DOHH2 (cell line): Measurements from ENCODE around the gene SEMA6A.

Source experiments
- H3F3A ChIP-seq: fragments of 200-600 bp; sonication (generic), shearing (Covaris generic); 2 replicates; pipeline ENCODE4 v1.6.0; 2016; ENCODE audit warnings: antibody characterized with exemption, mild to moderate bottlenecking; ENCODE audit not compliant: control insufficient read depth, insufficient read depth
- H3K27ac ChIP-seq: fragments of 200-600 bp; sonication (generic); 2 replicates; pipeline ENCODE4 v1.5.1; 2014; ENCODE audit warnings: low read depth, mild to moderate bottlenecking, low read length, moderate library complexity
- H3K27me3 ChIP-seq: fragments of 200-600 bp; sonication (generic); 2 replicates; pipeline ENCODE4 v1.6.1; 2014; ENCODE audit warnings: mild to moderate bottlenecking, low read length, mixed read lengths; ENCODE audit not compliant: control insufficient read depth
- H3K36me3 ChIP-seq: fragments of 200-600 bp; sonication (generic); 2 replicates; pipeline ENCODE4 v1.6.1; 2014; ENCODE audit warnings: mild to moderate bottlenecking, low read length, moderate library complexity, mixed read lengths; ENCODE audit not compliant: control insufficient read depth
- H3K4me1 ChIP-seq: fragments of 200-600 bp; sonication (generic); 2 replicates; pipeline ENCODE4 v1.6.1; 2014; ENCODE audit warnings: mild to moderate bottlenecking, low read length, mixed read lengths; ENCODE audit not compliant: control insufficient read depth
- H3K4me2 ChIP-seq: fragments of 200-600 bp; sonication (generic); 2 replicates; pipeline ENCODE4 v1.6.0; 2014; ENCODE audit warnings: mild to moderate bottlenecking, low read length, moderate library complexity
- H3K4me3 ChIP-seq: fragments of 200-600 bp; sonication (generic); 2 replicates; pipeline ENCODE4 v1.5.1; 2014; ENCODE audit warnings: mild to moderate bottlenecking, low read length, mixed read lengths
- H3K79me2 ChIP-seq: fragments of 200-600 bp; sonication (generic); 2 replicates; pipeline ENCODE4 v1.6.1; 2014; ENCODE audit warnings: mild to moderate bottlenecking, low read length, mixed read lengths; ENCODE audit not compliant: control insufficient read depth
- H3K9me2 ChIP-seq: fragments of 200-600 bp; sonication (generic); replicated peaks from 2 replicates; pipeline ENCODE4 v1.6.1; 2014; ENCODE audit warnings: mild to moderate bottlenecking, low read length, mixed read lengths; ENCODE audit not compliant: control insufficient read depth
- H3K9me3 ChIP-seq: fragments of 200-600 bp; sonication (generic); 2 replicates; pipeline ENCODE4 v1.6.1; 2014; ENCODE audit warnings: antibody characterized with exemption, low read length, mixed read lengths; ENCODE audit not compliant: control insufficient read depth, insufficient read depth
- H4K20me1 ChIP-seq: fragments of 200-600 bp; sonication (generic); 2 replicates; pipeline ENCODE4 v1.6.0; 2014; ENCODE audit warnings: low read depth, mild to moderate bottlenecking, antibody characterized with exemption, low read length, moderate library complexity; ENCODE audit not compliant: control insufficient read depth, insufficient read depth
- EZH2phosphoT487 ChIP-seq: fragments of 200-600 bp; sonication (generic); IDR thresholded peaks from 2 replicates; pipeline ENCODE4 v1.6.1; 2017; ENCODE audit warnings: borderline replicate concordance, mild to moderate bottlenecking, antibody characterized with exemption, low read length, moderate library complexity, mixed read lengths
- TF ChIP-seq, protein P1 (sequence below): fragments of 200-600 bp; sonication (generic); IDR thresholded peaks from one replicate; pipeline ENCODE4 v1.5.1; 2014; ENCODE audit warnings: antibody characterized with exemption, mild to moderate bottlenecking, low read depth, low read length; ENCODE audit not compliant: poor library complexity, severe bottlenecking

SEMA6A gene

DNA sequence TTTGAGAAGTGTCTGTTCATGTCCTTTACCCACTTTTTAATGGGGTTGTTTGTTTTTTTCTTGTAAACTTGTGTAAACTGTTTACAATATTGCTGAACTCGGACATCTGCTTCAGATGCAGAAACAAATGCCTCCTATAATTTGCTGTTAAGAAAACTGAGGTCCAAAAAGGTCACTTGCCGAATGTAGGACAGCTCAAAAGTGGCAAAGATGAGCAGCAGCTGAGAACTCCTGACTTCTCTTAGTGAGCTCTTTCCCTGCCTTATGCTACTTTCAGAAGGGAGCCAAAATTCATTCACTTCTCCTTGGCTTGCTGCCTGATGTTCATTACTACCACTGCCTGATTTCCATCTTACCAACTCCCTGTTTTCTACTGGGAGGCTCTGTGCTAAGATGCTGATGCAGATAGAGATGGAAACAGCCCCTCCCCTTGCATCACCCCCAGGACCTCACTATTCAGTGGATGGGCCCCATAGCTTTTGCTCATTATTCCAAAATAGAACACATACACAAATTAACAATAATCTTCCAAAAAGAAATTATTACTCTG lies 60.1 kb downstream of the SEMA6A start:
- H3K9me2 ChIP-seq: no peaks in the 10 kb centered on the region
- no peak overlapping the region for H3K4me3 ChIP-seq
- no peaks in the 10 kb centered on the region for H3K9me3 ChIP-seq
- no peaks in the 10 kb centered on the region for H4K20me1 ChIP-seq
- H3K4me2 ChIP-seq: no peak overlapping the region
- H3K4me1 ChIP-seq: no peaks in the 10 kb centered on the region
- no peak for TF ChIP-seq EZH2phosphoT487
- TF ChIP-seq, protein P1, sequence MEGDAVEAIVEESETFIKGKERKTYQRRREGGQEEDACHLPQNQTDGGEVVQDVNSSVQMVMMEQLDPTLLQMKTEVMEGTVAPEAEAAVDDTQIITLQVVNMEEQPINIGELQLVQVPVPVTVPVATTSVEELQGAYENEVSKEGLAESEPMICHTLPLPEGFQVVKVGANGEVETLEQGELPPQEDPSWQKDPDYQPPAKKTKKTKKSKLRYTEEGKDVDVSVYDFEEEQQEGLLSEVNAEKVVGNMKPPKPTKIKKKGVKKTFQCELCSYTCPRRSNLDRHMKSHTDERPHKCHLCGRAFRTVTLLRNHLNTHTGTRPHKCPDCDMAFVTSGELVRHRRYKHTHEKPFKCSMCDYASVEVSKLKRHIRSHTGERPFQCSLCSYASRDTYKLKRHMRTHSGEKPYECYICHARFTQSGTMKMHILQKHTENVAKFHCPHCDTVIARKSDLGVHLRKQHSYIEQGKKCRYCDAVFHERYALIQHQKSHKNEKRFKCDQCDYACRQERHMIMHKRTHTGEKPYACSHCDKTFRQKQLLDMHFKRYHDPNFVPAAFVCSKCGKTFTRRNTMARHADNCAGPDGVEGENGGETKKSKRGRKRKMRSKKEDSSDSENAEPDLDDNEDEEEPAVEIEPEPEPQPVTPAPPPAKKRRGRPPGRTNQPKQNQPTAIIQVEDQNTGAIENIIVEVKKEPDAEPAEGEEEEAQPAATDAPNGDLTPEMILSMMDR: no peak
- H3F3A ChIP-seq: no peaks in the 10 kb centered on the region
- H3K27me3 ChIP-seq: no peaks in the 10 kb centered on the region
- no peak overlapping the region for H3K27ac ChIP-seq
- no peaks in the 10 kb centered on the region for H3K79me2 ChIP-seq
- no peaks in the 10 kb centered on the region for H3K36me3 ChIP-seq

DNA sequence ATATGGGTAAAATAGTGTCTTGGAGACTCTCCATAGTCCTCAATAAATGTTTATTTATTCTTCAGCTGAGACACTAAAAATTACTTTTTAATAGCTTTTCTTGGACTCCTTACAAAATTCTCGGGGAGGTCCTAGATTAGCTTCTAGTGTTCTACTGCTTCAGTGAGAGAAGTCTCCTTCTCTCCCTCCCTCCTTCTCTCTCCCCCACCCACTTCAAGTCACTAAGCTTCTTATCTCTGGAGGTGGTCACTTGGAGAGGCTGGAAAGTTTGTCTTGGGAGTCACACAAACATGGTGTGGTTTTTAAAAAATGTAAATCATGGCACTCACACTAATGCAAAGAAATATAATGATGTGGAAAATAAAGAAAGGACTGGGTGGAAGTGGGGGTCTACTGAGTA lies 64.1 kb downstream of the SEMA6A start:
- no peaks in the 10 kb centered on the region for H4K20me1 ChIP-seq

DNA sequence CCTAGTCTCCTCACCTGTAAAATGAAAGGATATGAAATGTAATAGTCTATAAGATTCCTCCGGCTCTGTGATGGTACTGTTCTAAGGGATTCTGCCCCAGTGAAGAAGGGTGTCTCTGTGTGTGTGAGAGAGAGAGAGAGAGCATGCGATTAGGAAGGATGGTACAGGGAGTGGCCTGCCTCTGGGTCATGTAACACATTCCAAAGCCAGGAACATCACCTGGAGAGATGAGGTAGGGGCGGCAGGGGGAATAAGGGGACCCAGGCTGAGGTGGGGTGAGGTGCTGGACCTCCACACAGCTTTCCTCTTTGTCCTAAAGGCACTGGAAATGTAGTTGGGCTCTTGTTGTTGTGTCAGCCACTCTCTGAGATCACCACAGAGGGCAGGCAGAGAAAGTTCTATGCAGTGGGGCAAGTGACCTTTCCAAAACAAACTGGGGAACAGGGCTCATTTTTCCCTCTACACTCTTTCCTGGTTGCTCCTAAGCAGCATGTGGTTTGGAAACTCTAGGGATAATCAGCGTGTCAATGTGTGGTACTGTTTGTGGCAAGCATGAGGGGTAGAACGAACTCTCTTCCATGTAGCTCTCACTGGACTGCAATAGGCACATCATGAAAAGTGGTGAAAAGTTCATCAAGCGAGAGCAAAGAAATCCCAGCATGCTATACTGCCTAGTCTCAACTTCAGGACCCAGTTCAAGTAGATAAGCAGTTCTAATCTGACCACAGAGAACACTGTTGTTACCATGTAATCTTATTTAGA lies 65.0 kb downstream of the SEMA6A start:
- H3K79me2 ChIP-seq: no peaks in the 10 kb centered on the region
- no peaks in the 10 kb centered on the region for H3K9me3 ChIP-seq
- no peaks in the 10 kb centered on the region for H3F3A ChIP-seq
- no peak overlapping the region for H3K27ac ChIP-seq
- no peaks in the 10 kb centered on the region for H3K36me3 ChIP-seq
- H4K20me1 ChIP-seq: no peaks in the 10 kb centered on the region
- H3K9me2 ChIP-seq: no peaks in the 10 kb centered on the region
- no peaks in the 10 kb centered on the region for H3K27me3 ChIP-seq
- TF ChIP-seq, protein P1: no peak
- no peak for TF ChIP-seq EZH2phosphoT487
- no peak overlapping the region for H3K4me3 ChIP-seq
- no peaks in the 10 kb centered on the region for H3K4me1 ChIP-seq
- no peak overlapping the region for H3K4me2 ChIP-seq

More for the DNA sequence above, 64.1 kb downstream of the SEMA6A start:
- Histone ChIP-seq H3K27ac (no peak overlapping the region), H3K4me3 (no peak overlapping the region), H3K36me3 (no peaks in the 10 kb centered on the region), H3K4me1 (no peaks in the 10 kb centered on the region), H3K27me3 (no peaks in the 10 kb centered on the region), H3K4me2 (no peak overlapping the region), H3F3A (no peaks in the 10 kb centered on the region), H3K9me3 (no peaks in the 10 kb centered on the region), H3K79me2 (no peaks in the 10 kb centered on the region), H3K9me2 (no peaks in the 10 kb centered on the region)
- no peak for TF ChIP-seq EZH2phosphoT487
- TF ChIP-seq, protein P1: no peak
